Endodermal cell (in vitro differentiated cells): ENCODE results near the gene SORCS2. TPM values are rescaled to one million over a fixed set of nuclear protein-coding genes. Genes with fewer than 3 reads are reported as not detected.

Experiments used
- DNase-seq: peaks from one replicate; pipeline ENCODE4 v3.0.0-alpha.2; 2017
- H3K27ac ChIP-seq: 2 replicates; pipeline ENCODE4 v1.5.1; 2013; ENCODE audit warnings: mild to moderate bottlenecking, low read depth, low read length, moderate library complexity
- H3K27me3 ChIP-seq: 2 replicates; pipeline ENCODE4 v1.6.1; 2013; ENCODE audit warnings: mild to moderate bottlenecking, low read length, moderate library complexity; ENCODE audit not compliant: insufficient read depth, control insufficient read depth, poor library complexity, severe bottlenecking
- H3K36me3 ChIP-seq: 2 replicates; pipeline ENCODE4 v1.7.0; 2013; ENCODE audit warnings: mild to moderate bottlenecking, low read length, moderate library complexity; ENCODE audit not compliant: control insufficient read depth, insufficient read depth
- H3K4me1 ChIP-seq: one replicate; pipeline ENCODE4 v1.7.0; 2013; ENCODE audit warnings: low read length; ENCODE audit not compliant: control insufficient read depth, insufficient read depth
- H3K4me3 ChIP-seq: 2 replicates; pipeline ENCODE4 v1.5.1; 2013; ENCODE audit warnings: mild to moderate bottlenecking, low read length, moderate library complexity
- H3K9ac ChIP-seq: 2 replicates; pipeline ENCODE4 v1.6.1; 2013; ENCODE audit warnings: mild to moderate bottlenecking, low read length, moderate library complexity; ENCODE audit not compliant: poor library complexity, severe bottlenecking; ENCODE audit errors: extremely low read depth
- H3K9me3 ChIP-seq: 2 replicates; pipeline ENCODE4 v1.6.1; 2013; ENCODE audit warnings: mild to moderate bottlenecking, low read length, moderate library complexity; ENCODE audit not compliant: control insufficient read depth
- H3K27ac Mint-ChIP-seq: 2 replicates; pipeline ENCODE4 v1.8.0; 2020; ENCODE audit warnings: mixed read lengths
- H3K27me3 Mint-ChIP-seq: 2 replicates; pipeline ENCODE4 v1.8.0; 2021; ENCODE audit warnings: mild to moderate bottlenecking, mixed read lengths; ENCODE audit not compliant: insufficient read depth
- H3K36me3 Mint-ChIP-seq: 2 replicates; pipeline ENCODE4 v1.8.0; 2020; ENCODE audit warnings: low read depth, mixed read lengths
- H3K4me1 Mint-ChIP-seq: 2 replicates; pipeline ENCODE4 v1.8.0; 2020; ENCODE audit warnings: mixed read lengths
- H3K4me3 Mint-ChIP-seq: 2 replicates; pipeline ENCODE4 v1.8.0; 2020; ENCODE audit warnings: mild to moderate bottlenecking, moderate library complexity, mixed read lengths
- H3K9me3 Mint-ChIP-seq: 2 replicates; pipeline ENCODE4 v1.8.0; 2020; ENCODE audit warnings: mild to moderate bottlenecking, mixed read lengths
- WGBS, 2 experiments: methylation state at CpG; one replicate each; pipeline versions ENCODE4 v1.1.5 to v1.1.7; 2013; ENCODE audit warnings: missing lambda C conversion rate in 2 of 2, mixed read lengths in 1 of 2; ENCODE audit not compliant: insufficient coverage in 1 of 2, insufficient read length in 1 of 2; 5-methylcytosine and 5-hydroxymethylcytosine counted together
- total RNA-seq, 2 donors: library from RNA; stranded (reverse); fragmentation: NEBNext Ultra II Directional in 1 of 2; extraction: Animal tissue kit (Norgen Biotek cat#: 25700) in 1 of 2; gene quantifications; 2 replicates in 1 of 2; 3 replicates in 1 of 2; pipeline ENCODE4 v1.2.1, GENCODE V29; 2021
- TF ChIP-seq, protein P1 (sequence below): fragments of 200-600 bp; sonication (generic); conservative IDR thresholded peaks from 2 replicates; pipeline ENCODE4 v1.5.0; 2021; ENCODE audit warnings: antibody characterized with exemption, mild to moderate bottlenecking

The SORCS2 gene
- total RNA-seq, 2 donors from 2014 or later: 1.4 to 1.9 TPM

DNA sequence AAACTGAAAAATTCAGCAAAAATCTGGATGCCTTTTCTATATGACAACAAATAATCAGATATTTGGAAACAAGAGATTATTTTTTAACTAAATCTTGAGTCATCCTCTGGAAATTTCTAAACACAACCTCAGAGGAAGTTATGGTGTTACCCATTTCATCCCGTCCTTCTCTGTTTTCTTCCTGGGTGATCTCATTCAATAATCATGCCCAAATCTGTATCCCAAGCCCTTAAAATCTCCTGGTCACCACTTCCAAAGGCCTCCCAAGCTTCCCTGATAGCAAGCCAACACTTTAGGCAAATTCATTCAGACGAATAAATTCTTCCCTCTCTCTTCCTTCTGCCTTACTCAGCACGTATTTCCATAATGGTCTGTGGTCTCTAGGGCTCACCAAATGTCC is 9.7 kb upstream of the SORCS2 start:
- H3K27me3 Mint-ChIP-seq: peaks cover 65% of the 10 kb centered on the region
- TF ChIP-seq, protein P1, sequence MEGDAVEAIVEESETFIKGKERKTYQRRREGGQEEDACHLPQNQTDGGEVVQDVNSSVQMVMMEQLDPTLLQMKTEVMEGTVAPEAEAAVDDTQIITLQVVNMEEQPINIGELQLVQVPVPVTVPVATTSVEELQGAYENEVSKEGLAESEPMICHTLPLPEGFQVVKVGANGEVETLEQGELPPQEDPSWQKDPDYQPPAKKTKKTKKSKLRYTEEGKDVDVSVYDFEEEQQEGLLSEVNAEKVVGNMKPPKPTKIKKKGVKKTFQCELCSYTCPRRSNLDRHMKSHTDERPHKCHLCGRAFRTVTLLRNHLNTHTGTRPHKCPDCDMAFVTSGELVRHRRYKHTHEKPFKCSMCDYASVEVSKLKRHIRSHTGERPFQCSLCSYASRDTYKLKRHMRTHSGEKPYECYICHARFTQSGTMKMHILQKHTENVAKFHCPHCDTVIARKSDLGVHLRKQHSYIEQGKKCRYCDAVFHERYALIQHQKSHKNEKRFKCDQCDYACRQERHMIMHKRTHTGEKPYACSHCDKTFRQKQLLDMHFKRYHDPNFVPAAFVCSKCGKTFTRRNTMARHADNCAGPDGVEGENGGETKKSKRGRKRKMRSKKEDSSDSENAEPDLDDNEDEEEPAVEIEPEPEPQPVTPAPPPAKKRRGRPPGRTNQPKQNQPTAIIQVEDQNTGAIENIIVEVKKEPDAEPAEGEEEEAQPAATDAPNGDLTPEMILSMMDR: no peak
- no peaks in the 10 kb centered on the region for H3K36me3 Mint-ChIP-seq
- peaks cover 17% of the 10 kb centered on the region for H3K9me3 ChIP-seq
- H3K4me1 ChIP-seq: peaks cover 5% of the 10 kb centered on the region
- H3K36me3 ChIP-seq: no peaks in the 10 kb centered on the region
- no peak overlapping the region for H3K4me3 Mint-ChIP-seq
- H3K9me3 Mint-ChIP-seq: peaks cover 14% of the 10 kb centered on the region
- H3K9ac ChIP-seq: no peak overlapping the region
- peaks cover 16% of the 10 kb centered on the region for H3K27me3 ChIP-seq
- DNase-seq: no peak
- H3K27ac ChIP-seq: no peak overlapping the region
- 88 to 100% methylated on average over 1 to 3 of the region's 3 CpGs for WGBS, 2 experiments
- H3K27ac Mint-ChIP-seq: no peak overlapping the region
- H3K4me3 ChIP-seq: no peak overlapping the region
- H3K4me1 Mint-ChIP-seq: peaks cover 10% of the 10 kb centered on the region

DNA sequence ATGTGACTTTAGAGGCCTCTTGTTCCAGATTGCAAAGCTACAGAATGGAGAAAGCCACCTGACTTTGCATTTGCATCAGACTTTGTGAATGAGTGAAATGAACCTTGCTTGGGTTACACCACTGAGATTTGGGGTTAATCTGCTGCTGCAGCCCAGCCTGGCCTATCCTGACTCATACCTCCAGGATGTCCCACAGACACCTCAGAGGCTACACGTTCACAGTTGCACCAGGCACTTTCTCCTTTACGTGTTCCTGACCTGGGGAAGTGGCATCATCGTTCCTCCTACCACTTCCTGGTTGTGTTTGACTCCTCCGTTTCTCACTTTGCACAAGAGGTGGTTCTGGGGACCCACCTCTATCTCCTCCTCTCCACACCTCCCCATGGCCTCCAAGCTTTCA is 9.2 kb upstream of the SORCS2 start:
- peaks cover 14% of the 10 kb centered on the region for H3K9me3 Mint-ChIP-seq
- TF ChIP-seq, protein P1: no peak
- no peaks in the 10 kb centered on the region for H3K36me3 ChIP-seq
- H3K4me3 ChIP-seq: no peak overlapping the region
- H3K9ac ChIP-seq: no peak overlapping the region
- DNase-seq: peak; percentile 15
- peaks cover 71% of the 10 kb centered on the region for H3K27me3 Mint-ChIP-seq
- peaks cover 21% of the 10 kb centered on the region for H3K27me3 ChIP-seq
- no peaks in the 10 kb centered on the region for H3K36me3 Mint-ChIP-seq
- H3K27ac Mint-ChIP-seq: no peak overlapping the region
- peaks cover 10% of the 10 kb centered on the region for H3K4me1 Mint-ChIP-seq
- H3K4me3 Mint-ChIP-seq: no peak overlapping the region
- WGBS, 2 experiments: 81 to 92% methylated on average over 4 of the region's 4 CpGs
- peaks cover 17% of the 10 kb centered on the region for H3K9me3 ChIP-seq
- no peak overlapping the region for H3K27ac ChIP-seq
- peaks cover 8% of the 10 kb centered on the region for H3K4me1 ChIP-seq

DNA sequence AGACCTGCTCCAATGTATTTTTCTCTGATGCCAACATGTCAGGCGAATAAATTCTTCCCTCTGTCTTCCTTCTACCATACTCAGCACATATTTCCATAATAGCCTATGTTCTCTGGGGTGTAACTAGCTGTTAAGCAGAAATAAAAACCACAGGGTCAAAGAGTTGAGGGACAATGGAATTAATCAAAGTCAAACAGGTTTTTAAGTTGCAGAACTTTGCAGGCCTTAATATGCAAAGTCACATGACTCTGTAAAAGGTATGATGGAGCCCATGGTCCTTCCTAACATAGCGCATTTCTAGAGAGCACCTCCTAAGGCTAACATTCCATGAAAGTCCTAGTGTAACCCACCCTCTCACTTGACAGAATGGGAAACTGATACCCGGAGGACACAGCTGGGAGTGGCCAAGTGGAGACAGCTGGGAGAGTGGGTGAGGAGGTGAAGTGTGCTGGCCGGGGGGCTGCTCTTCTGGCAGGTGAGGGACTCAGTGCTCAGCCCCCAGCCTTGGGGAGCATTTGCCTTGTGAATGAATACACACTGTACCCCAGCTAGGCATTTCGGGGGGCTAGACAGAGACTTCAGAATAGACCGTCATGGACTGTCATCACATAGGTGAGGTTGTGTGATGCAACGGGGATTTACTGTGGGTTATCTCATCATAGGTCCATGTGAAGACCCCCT is 8.4 kb upstream of the SORCS2 start:
- H3K27me3 ChIP-seq: peaks cover 29% of the 10 kb centered on the region
- H3K27me3 Mint-ChIP-seq: peaks cover 78% of the 10 kb centered on the region
- TF ChIP-seq, protein P1: no peak
- no peak overlapping the region for H3K4me3 Mint-ChIP-seq
- H3K9ac ChIP-seq: no peak overlapping the region
- H3K9me3 ChIP-seq: peaks cover 16% of the 10 kb centered on the region
- no peaks in the 10 kb centered on the region for H3K36me3 ChIP-seq
- WGBS, 2 experiments: 89 to 97% methylated on average over 3 to 7 of the region's 7 CpGs
- peaks cover 14% of the 10 kb centered on the region for H3K9me3 Mint-ChIP-seq
- peaks cover 8% of the 10 kb centered on the region for H3K4me1 ChIP-seq
- H3K4me3 ChIP-seq: no peak overlapping the region
- H3K4me1 Mint-ChIP-seq: peaks cover 10% of the 10 kb centered on the region
- H3K27ac ChIP-seq: no peak overlapping the region
- H3K27ac Mint-ChIP-seq: no peak overlapping the region
- DNase-seq: no peak
- H3K36me3 Mint-ChIP-seq: no peaks in the 10 kb centered on the region
